SIG-M5 (cell line): ENCODE data around the gene NPIPA5.
"Not testable (repeated sequence)": the region's sequence is repeated elsewhere in the genome, so short reads cannot be mapped to it uniquely, and the experiment has no call there.

Experiments used
- DNase-seq: peaks from one replicate; lab custom pipeline; 2025; lab: John Stamatoyannopoulos, UW

NPIPA5 gene

DNA sequence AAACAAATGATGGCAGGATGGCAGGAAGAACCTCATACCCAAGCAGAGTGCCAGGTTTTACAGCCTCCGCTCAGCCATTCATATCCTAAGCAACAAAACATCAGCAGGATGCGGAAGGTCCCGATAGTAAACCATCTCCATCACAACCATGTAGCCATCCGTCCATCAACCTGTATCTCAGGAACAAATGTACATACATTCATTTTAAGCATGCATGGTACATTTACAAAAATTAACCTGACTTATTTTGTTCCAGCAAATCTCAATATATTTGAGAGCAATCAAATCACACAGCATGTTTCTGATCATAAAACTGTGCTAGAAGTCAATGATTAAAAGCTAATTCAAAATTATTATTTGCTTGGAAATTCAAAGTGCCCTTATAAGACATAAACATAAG is at the start of gene NPIPA5:
NPIPA5 (minus strand) TSS at position 101 of the 400 bp plus-strand sequence; CDS start at position 101, 0 bp downstream.
- DNase-seq, result not testable (repeated sequence)

DNA sequence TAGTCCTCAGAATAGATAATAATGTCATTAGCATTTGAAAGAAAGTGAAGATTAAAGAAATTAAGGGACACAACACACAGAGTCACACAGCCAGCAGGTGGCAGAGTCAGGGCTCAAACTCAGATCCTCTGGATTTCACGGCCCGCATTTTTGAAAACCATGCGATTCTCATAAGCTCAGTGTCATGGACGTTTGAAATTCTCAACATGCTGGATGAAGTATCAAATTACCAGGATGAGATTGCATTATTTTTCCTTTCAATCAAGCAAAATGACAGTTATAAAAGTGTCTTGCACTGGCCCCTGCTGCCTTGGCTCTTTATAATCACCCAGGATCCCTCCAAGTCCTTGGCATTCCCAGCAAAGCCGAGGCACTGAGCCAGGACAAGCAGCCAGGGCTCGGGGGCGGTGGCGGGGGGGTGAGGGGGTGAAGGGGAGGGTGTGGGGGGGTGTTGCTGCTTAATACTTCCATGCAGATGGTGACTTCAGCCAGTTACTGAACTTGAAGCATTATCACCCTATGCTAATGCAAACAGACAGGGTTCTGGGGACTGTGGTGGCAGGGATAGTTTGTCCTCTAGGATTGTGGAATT is 49.6 kb upstream of the NPIPA5 start:
- DNase-seq, result no peak

DNA sequence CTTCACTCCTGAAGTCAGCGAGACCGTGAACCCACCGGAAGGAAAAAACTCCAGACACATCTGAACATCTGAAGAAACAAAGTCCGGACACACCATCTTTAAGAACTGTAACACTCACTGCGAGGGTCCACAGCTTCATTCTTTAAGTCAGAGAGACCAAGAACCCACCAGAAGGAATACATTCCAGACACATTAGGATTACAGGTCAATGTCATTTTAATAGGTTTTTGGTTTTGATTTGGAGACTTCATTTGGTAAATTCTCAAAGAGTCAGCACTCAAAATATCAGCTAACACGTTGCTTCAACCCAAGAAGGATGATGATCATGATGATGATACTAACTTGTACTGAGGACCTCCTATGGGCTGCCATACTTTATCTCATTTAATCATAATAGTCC is 48.7 kb upstream of the NPIPA5 start:
- DNase-seq, result no peak

DNA sequence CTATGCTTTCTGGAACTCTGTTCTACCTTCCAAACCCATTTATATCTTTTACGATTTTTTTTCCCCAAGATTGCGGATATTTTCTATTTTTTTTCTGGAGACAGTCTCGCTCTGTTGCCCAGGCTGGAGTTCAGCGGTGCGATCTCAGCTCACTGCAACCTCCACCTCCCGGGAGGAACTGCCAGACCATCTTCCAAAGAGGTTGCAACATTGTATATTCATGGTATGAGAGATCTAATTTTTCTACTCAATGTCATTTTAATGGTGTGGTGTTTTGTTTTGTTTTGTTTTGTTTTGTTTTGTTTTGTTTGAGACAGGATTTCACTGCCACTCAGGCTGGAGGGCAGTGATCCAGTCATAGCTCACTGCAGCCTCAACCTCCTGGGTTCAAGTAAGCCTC is 47.8 kb upstream of the NPIPA5 start:
- DNase-seq, result no peak

DNA sequence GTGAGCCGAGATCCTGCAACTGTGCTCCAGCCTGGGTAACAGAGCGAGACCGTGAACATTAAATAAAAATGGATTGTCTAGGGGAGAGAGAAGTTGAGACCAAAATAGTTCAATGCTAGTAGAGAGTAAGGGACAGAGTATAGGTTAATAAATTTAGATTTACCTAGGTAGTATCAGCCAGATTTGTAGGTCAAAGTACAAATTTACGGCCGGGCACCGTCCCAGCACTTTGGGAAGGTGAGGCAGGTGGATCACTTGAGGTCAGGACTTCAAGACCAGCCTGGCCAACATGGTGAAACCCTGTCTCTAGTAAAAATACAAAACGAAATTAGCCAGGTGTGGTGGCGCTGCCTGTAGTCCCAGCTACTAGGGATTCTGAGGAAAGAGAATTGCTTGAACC is 44.1 kb upstream of the NPIPA5 start:
- no peak for DNase-seq

DNA sequence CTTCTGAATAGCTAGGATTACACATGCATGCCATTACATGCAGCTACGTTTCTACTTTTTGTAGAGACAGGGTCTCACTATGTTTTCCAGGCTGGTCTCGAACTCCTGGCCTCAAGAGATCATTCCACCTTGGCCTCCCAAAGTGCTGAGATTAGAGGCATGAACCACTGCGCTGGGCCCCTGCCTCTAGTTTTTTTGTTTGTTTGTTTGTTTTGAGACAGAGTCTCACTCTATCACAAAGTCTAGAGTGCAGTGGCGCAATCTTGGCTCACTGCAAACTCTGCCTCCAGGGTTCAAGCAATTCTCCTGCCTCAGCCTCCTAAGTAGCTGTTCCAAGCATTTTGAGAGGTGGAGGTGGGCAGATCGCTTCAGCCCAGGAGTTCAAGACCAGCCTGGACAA is 43.6 kb upstream of the NPIPA5 start:
- DNase-seq, result not testable (repeated sequence)

DNA sequence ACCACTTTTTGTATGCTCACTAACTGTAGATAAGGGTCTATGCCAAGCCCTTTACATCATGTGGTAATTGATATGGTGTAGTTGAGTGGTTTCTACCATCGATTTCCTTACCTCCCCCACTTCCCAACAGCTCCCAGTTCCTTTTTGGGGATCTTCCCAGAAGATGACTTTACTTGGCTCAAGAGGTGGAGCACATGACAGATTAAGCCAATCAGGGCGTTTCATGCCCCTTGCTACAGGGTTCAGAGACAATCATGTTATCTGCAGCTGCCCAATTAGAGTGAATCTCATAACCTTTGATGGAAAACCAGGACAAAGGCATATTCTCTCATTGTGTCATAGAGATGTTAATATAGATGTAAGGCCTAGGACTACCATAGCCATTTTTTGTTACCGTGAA is 40.1 kb upstream of the NPIPA5 start:
- DNase-seq, result no peak

DNA sequence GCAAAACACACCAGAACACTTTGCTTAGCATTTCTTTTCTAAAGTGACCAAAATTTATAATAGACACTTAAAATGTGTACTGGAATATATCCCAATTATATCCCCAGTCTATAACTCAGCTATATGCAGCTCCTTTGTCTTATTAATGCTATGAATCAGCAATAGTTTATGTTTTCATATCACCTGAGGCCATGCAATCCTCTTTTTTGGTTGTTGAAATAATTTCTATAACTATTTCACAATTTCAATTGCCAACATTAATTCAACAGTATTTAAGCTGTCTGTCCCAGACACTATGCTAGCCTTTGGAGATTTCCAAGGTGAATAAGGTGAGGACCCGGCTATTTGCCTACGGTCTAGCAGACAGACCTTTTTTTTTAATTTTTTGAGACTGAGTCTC is 39.1 kb upstream of the NPIPA5 start:
- no peak for DNase-seq

DNA sequence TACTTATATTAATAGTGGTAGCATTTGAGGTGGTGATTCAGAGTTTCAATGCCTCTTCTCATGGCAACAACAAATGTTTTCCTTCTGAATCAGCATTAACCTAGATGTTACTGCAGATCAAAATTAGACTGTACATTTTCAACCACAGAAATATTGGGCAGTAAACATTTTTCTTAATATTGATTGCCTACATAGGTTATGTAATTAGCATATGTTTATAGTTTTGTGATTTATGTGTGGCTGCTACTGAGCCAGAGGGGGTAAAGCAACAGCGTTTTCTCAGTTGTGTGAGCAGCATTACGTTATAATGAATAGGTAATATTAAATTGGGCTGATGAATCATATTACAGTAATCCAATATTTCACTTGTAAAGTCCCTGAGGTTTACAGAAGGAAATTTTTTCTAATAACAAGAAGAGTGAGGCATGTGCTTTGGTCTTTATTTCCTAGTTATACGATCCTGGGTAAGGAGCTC is 37.5 kb upstream of the NPIPA5 start:
- DNase-seq, result no peak

DNA sequence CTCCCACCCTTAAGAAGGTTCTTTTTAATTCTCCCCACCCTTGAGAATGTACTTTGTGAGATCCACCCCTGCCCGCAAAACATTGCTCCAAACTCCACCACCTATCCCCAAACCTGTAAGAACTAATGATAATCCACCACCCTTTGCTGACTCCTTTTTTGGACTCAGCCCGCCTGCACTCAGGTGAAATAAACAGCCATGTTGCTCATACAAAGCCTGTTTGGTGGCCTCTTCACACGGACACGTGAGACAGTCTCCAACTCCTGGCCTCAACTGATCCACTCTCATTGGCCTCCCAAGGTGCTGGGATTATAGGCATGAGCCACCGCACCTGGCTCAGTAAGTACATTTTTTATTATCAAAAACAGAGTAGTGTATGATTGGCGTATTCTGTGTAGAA is 31.4 kb upstream of the NPIPA5 start:
- not testable (repeated sequence) for DNase-seq

DNA sequence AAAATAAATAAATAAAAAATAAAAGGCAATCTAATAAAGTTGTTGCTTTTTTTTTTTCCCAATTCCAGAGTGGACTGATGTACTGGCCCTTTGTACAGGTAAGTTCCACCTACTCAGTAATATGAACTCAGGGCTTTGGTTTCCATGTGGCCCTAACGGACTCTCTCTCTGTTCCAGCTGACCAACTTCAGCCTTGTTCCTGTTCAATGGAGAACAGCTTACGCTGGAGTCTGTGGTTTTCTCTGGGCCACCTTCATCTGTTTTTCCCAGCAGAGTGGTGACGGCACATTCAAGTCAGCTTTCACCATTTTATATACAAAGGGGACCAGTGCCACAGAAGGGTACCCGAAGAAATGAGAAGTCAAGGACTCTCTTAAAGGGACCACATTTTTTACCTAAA is 29.7 kb upstream of the NPIPA5 start:
- DNase-seq, result not testable (repeated sequence)

DNA sequence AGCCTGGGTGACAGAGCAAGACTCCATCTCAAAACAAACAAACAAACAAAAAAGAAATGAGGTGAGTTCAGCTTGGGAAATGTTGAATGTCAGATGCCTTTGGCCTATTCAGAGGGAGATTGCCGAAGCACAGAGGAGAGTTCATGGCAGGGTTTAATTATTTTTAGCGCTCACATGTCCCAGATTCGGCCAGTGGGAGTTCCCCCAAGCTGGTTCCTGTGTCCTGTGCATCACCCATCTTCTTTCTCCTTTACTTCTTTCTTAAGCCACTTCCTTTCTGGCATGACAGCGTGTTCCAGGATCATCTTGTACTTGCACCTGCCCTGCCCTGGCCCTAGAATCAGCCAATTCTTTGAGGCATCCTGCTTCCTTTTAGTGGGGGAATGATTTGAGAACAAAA is 26.7 kb upstream of the NPIPA5 start:
- no peak for DNase-seq

DNA sequence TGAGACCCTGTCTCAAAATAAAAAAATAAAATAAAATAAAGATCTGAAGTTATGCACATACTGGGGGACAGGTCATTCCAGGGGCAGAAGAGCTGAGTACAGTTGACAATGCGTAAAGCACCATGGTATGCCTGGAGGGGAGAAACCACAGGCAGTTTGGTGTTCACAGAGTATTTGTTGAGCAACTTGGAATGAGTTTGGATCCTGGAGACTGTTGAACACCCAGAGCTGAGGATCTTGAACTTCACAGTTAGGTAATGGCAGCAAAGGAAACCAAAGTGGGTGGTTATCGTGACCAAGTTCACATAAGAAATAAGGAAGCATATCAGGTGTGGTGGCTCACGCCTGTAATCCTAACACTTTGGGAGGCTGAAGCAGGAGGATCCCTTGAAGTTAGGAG is 26.0 kb upstream of the NPIPA5 start:
- DNase-seq, result not testable (repeated sequence)

DNA sequence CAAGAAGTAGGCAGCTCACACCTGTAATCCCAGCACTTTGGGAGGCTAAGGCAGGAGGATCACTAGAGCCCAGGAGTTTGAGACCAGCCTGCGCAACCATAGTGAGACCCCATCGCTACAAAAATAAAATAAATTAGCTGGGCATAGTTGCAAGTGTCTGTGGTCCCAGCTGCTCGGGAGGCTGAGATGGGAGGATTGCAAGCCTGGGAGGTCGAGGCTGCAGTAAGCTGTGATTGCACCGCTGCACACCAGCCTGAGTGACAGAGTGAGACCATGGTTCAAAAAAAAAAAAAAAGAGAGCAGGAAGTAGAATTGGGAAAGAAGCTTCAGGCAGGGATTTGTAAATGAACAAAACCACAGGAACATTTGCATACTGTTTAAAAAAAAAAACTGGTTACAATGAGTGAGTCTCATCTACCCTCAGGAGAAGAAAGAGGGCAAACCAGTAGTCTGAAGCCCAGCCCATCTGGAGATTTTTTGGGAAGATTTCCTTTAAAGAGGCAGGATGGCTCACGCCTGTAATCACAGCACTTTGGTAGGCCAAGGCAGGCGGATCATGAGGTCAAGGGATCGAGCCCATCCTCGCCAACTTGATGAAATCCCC is 25.4 kb upstream of the NPIPA5 start:
- no peak for DNase-seq

DNA sequence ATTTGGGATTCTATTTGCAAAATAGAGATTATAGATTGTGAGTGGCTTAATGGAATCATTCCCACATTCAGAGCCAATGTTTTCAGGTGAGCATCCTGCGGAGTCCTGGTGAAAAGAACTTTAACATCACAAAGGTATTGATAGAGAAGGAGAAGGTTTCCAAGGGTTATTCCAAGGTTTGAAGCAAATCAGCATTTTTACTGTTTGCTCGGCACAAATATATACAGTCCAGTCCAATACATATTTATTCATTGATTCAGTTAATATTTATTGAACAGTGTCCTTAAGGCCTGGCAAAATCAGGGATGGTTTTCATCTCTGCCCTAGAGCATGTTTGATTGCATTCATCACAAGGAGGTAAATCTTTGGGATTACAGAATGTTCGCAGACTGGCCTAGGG is 23.9 kb upstream of the NPIPA5 start:
- DNase-seq, result no peak

DNA sequence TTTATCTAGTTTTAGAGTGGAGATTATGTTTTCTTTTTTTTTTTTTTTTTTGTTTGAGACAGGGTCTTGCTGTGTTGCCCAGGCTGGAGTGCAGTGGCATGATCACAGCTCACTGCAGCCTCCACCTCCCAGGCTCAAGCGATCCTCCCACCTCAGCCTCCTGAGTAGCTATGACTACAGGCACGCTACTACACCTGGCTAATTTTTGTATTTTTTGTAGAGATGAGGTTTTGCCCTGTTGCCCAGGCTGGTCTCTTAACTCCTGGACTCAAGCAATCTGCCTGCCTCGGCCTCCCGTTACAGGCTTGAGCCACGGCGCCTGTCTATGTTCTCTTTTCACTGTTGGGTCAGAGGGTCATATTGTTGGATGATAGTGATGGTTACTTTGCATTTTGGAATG is 22.2 kb upstream of the NPIPA5 start:
- DNase-seq, result not testable (repeated sequence)

DNA sequence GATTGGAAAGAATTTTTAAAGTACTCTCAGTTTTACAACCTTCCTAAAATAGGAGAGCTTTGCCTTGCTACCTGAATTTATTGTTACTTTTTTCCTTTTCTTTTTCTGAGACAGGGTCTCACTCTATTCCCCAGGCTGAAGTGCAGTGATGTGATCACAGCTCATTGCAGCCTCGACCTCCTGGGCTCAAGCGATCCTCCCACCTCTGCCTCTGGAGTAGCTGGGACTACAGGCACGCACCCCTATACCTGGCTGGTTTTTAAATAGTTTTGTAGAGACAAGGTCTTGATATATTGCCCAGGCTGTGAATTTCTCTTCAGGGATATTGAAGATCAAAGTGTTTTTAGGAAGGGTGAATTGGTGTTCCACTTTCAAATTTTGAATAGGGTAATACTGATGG is 21.2 kb upstream of the NPIPA5 start:
- DNase-seq, result no peak

DNA sequence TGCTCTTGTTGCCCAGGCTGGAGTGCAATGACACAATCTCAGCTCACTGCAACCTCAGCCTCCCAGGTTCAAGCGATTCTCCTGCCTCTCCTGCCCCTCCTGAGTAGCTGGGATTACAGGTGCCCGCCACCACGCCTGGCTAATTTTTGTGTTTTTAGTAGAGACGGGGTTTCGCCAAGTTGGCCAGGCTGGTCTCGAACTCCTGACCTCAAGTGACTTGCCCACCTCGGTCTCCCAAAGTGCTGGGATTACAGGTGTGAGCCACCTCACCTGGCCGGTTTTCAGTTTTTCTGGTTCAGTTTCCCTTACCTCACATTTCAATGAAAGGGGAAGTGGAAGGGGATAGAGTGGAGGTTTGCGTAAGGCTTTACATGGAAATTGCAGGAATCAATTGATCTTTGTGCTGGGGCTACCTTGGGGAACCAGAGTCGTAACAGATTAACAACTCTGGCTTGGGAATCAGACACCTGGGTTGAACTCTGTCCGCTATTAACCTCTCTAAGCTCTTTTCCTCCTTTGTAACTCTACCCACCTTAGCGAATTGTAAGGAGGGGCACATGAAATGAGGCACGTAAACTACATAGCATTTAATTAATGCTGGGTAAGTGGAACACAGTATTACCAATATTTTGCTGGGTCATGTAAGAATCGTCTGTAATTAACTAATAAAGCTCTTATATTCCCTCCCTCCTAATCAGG is 20.7 kb upstream of the NPIPA5 start:
- DNase-seq, result no peak

DNA sequence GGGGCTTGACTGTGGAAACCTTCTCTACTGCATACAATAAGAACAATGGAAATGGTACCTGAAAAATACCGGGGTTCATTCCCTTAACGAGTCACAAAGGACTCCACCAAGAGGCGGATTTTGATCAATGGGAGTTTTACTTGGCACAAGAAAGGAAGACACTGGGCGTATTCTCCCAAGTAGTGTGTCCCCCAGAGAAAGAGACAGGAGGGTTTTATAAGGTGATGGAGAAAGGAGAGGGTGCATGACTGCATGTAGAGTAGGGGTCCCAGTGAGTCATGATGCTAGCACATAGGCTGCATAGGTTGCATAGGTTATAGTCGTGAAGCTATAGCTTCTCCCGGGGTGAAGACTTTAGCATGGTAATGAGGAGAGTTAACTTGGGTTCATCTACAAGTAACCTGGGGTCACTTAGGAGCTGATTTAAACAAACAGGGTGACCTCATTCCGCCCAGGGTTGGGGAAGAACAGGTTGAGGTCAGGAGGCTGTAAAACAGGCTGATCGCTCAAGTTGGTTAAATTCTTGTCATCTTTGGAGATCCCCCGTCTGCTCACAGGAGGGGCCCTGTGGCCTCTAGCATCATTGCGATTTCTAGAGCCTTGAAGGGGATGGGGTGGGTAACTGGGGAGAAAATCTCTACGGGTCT is 19.0 kb upstream of the NPIPA5 start:
- no peak for DNase-seq

DNA sequence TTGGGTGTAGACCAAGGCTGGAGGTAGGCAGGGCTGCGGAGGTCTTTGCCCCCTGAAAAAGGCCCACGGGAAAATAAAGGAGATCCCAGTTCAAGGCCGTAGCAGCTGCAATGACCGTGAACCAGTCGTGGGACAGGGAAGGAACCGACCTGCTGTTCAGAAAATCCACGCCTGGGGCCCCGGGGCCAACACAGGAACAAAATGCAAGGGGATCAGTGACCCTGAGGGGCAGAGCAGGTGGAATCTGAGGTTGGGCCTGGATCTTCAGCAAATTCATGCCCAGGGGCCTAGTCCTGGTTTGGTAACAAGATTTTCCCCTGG is 18.4 kb upstream of the NPIPA5 start:
- not testable (repeated sequence) for DNase-seq

DNA sequence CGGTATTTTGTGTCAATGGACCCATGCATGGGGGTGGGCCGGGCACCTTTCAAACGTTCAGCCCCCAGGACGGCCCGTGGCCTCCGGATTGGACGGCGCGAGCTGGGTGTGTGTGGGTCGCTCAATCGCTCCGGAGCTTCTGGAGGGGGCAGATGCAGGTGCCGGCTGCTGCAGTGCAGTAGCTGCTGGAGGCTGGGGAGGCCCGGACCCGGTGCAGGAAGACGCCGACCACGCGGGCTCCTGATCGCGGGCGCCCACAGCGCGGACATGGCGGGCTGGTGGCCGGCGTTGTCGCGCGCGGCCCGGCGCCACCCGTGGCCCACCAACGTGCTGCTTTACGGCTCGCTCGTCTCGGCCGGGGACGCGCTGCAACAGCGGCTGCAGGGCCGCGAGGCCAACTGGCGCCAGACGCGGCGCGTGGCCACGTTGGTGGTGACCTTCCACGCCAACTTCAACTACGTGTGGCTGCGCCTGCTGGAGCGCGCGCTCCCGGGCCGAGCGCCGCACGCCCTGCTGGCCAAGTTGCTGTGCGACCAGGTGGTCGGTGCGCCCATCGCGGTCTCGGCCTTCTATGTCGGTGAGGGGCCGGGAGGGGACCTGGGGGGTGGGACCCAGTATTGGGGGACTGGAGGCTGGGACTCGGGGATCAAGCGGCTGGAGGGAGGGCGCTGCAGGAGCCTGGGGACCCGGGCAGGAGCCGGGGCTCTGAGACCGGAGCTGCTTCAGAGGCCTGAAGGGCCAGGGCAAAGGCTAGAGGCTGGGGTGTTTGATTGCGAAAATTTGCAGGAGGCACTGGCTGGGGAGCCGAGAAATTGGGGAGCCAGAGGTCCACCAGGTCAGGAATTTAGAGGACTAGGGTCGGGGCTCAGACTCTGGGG is 17.8 kb upstream of the NPIPA5 start, which contains the start of gene MPV17L:
MPV17L (plus strand) TSS at position 124 of the 878 bp plus-strand sequence; CDS start at position 268, 144 bp downstream.
- not testable (repeated sequence) for DNase-seq

DNA sequence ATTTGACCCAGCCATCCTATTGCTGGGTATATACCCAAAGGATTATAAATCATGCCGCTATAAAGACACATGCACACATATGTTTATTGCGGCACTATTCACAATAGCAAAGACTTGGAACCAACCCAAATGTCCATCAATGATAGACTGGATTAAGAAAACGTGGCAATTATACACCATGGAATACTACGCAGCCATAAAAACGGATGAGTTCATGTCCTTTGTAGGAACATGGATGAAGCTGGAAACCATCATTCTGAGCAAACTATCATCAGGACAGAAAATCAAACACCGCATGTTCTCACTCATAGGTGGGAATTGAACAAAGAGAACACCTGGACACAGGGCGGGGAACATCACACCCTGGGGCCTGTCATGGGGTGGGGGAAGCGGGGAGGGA is 14.9 kb upstream of the NPIPA5 start:
- not testable (repeated sequence) for DNase-seq
